Sigmoid colon (tissue), 7 donors: ENCODE data around the gene PLEKHD1. TPM values are rescaled to one million over a fixed set of nuclear protein-coding genes. Genes with fewer than 3 reads are reported as not detected.

ENCODE experiments used
- DNase-seq: peaks from one replicate; pipeline ENCODE4 v3.0.0-alpha.2; 2019
- H3K27ac ChIP-seq, 4 donors: fragments of 200-600 bp; sonication (generic); one replicate each; pipeline ENCODE4 v1.5.1; 2016 to 2019; ENCODE audit warnings: mild to moderate bottlenecking in 1 of 4
- H3K27me3 ChIP-seq, 3 donors: fragments of 200-600 bp; sonication (generic); one replicate each; pipeline ENCODE4 v1.5.1; 2019; ENCODE audit warnings: mild to moderate bottlenecking in 1 of 3
- H3K36me3 ChIP-seq, 4 donors: fragments of 200-600 bp; sonication (generic); one replicate each; pipeline ENCODE4 v1.5.1; 2016 to 2019
- H3K4me1 ChIP-seq, 4 donors: fragments of 200-600 bp; sonication (generic); one replicate each; pipeline ENCODE4 v1.5.1; 2017 to 2019
- H3K4me3 ChIP-seq, 4 donors: fragments of 200-600 bp; sonication (generic); one replicate each; pipeline ENCODE4 v1.5.1; 2017 to 2019; ENCODE audit warnings: mild to moderate bottlenecking in 2 of 4, moderate library complexity in 1 of 4
- H3K9me3 ChIP-seq, 4 donors: fragments of 200-600 bp in 3 of 4; sonication (generic) in 3 of 4; one replicate each; pipeline versions ENCODE4 v1.5.1 to v1.6.1; 2013 to 2019
- EP300 ChIP-seq, 4 donors: sonication (generic); formaldehyde crosslinking; IDR thresholded peaks; one replicate each; pipeline ENCODE4 v1.6.1; 2017; ENCODE audit warnings: antibody characterized with exemption in 4 of 4
- POLR2A ChIP-seq, 2 donors: fragments of 450-650 bp; IDR thresholded peaks; one replicate each; pipeline ENCODE4 v1.6.1; 2016; ENCODE audit warnings: antibody characterized with exemption in 2 of 2, mild to moderate bottlenecking in 2 of 2, moderate library complexity in 2 of 2
- POLR2AphosphoS5 ChIP-seq, 4 donors: sonication (generic); formaldehyde crosslinking; IDR thresholded peaks; one replicate each; pipeline ENCODE4 v1.6.1; 2017; ENCODE audit warnings: antibody characterized with exemption in 4 of 4
- WGBS, 2 donors: extraction: QIAGEN DNeasy Blood & Tissue Kit; methylation state at CpG; one replicate each; pipeline ENCODE4 v1.1.7; 2013; 5-methylcytosine and 5-hydroxymethylcytosine counted together
- intact Hi-C: fragments of 100-400 bp; cut with DNase I; formaldehyde crosslinking; loops from one replicate; pipeline ENCODE4 v1.15.1; 2023
- polyA plus RNA-seq, 3 donors: library from polyadenylated mRNA; stranded (reverse); fragments of 200-250 nt; gene quantifications; one replicate each; pipeline ENCODE4 v1.2.3, GENCODE V29; 2013
- total RNA-seq, 4 donors: library from RNA; depleted of rRNA; stranded (reverse); fragments of >200 nt; gene quantifications; one replicate each; pipeline ENCODE4 v1.1.0, GENCODE V29; 2016
- TF ChIP-seq, protein P1 (sequence below), 4 experiments: fragments of 450-650 bp in 3 of 4; fragments of 200-600 bp in 1 of 4; IDR thresholded peaks; one replicate each; pipeline ENCODE4 v1.5.1; 2016 to 2019; ENCODE audit warnings: antibody characterized with exemption in 4 of 4, mild to moderate bottlenecking in 3 of 4, moderate library complexity in 2 of 4
- donor health status: healthy with polysubstance abuse.
- donor health status: Bipolar disorder and iron deficiency.
- donor health status: healthy.

The PLEKHD1 gene
- total and polyA plus RNA-seq, 7 donors: under 0.01 to 0.55 (median 0.06) TPM; not detected in 2

DNA sequence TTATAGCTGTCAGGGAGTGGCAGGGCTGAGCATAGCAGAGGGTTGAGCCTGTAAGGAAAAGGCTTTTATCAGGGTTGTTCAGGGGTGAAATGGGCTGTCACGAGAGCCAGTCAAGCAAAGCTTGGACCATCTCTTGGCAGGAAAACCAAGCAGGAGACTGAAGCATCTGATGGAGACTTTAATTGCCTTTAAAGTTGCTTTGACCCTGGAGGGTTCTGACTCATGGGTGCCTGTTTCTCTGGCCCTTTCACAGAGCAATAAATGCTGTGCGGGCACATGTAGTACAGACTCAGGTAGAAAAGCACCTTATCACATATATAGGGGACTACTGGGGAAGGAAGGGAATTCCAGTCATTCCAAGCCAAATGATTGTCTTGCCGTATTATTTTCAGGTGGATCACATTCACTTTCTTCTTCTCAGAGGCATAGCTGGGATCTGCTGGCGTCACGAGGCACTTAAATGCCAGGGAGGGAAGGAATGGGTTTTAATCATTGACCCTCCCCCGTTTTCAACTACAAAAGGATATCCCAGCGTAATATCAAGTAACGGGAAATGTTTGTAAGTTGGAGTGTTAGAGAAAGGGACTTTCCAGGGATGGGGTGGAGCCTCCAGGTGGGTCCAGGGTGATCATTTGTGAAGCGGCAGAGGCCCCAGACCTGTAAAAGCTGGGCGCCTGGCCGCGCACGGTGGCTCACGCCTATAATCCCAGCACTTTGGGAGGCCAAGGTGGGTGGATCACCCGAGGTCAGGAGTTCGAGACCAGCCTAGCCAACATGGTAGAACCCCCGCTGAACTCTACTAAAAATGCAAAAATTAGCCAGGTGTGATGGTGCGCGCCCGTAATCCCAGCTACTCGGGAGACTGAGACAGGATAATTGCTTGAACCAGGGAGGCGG is 34.9 kb downstream of the PLEKHD1 start:
- TF ChIP-seq POLR2AphosphoS5 (IDR thresholded peaks at IDR 0.05) (no peak), POLR2A (IDR thresholded peaks at IDR 0.05) (no peak), EP300 (IDR thresholded peaks at IDR 0.05) (no peak)
- TF ChIP-seq, protein P1, sequence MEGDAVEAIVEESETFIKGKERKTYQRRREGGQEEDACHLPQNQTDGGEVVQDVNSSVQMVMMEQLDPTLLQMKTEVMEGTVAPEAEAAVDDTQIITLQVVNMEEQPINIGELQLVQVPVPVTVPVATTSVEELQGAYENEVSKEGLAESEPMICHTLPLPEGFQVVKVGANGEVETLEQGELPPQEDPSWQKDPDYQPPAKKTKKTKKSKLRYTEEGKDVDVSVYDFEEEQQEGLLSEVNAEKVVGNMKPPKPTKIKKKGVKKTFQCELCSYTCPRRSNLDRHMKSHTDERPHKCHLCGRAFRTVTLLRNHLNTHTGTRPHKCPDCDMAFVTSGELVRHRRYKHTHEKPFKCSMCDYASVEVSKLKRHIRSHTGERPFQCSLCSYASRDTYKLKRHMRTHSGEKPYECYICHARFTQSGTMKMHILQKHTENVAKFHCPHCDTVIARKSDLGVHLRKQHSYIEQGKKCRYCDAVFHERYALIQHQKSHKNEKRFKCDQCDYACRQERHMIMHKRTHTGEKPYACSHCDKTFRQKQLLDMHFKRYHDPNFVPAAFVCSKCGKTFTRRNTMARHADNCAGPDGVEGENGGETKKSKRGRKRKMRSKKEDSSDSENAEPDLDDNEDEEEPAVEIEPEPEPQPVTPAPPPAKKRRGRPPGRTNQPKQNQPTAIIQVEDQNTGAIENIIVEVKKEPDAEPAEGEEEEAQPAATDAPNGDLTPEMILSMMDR (IDR thresholded peaks at IDR 0.05): no peak
- intact Hi-C loops: no loop called here
- H3K9me3 ChIP-seq: no peaks in the 10 kb centered on the region
- no peak overlapping the region for H3K27ac ChIP-seq
- DNase-seq: no peak
- H3K4me1 ChIP-seq: no peaks in the 10 kb centered on the region
- H3K27me3 ChIP-seq: no peaks in the 10 kb centered on the region
- H3K4me3 ChIP-seq: no peak overlapping the region
- H3K36me3 ChIP-seq: no peaks in the 10 kb centered on the region
- WGBS, 2 donors: 52 to 77% methylated on average over 22 of the region's 22 CpGs

DNA sequence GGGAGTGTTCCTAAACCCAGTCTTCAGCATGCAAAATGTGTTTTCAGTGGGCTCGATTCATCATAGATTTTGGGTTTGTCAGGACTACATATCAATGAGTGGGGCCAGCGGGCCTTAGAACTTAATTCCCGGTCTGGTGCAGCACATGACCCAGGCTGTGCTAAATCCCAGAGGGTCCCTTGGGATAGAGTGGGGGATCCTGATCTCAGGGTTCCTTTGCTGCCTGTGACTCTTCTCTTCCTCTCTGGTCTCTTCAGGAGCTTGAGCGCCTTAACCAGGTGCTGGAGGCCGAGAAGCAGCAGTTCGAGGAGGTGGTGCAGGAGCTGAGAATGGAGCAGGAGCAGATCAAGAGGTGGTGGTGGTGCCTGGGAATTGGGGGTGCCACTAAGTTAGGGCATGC is 37.5 kb downstream of the PLEKHD1 start:
- 96% methylated on average over 6 of the region's 6 CpGs for WGBS, 2 donors
- no peak for DNase-seq
- Histone ChIP-seq H3K36me3 (no peaks in the 10 kb centered on the region), H3K27ac (no peak overlapping the region), H3K27me3 (no peaks in the 10 kb centered on the region), H3K4me3 (no peak overlapping the region), H3K9me3 (no peaks in the 10 kb centered on the region), H3K4me1 (no peaks in the 10 kb centered on the region)
- intact Hi-C loops: no loop called here
- no peak for TF ChIP-seq EP300 (IDR thresholded peaks at IDR 0.05)
- TF ChIP-seq POLR2AphosphoS5 (IDR thresholded peaks at IDR 0.05): no peak
- TF ChIP-seq, protein P1 (IDR thresholded peaks at IDR 0.05): no peak

DNA sequence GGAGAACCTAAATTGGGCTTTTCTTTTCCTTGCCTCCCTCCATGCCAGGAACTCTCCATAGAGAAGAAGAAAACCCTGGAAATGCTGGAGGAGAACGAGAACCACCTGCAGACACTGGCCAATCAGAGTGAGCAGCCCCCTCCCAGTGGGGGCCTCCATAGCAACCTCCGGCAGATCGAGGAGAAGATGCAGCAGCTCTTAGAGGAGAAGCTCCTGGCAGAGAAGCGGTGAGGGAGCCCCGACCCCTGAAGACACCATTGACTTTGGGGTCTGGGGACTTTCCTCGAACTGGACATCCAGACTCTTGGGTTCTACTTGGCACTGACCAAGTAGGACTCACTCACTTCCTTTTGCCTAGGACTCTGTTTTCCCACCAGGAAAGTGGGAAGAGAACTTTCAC is 41.4 kb downstream of the PLEKHD1 start:
- H3K27me3 ChIP-seq: no peaks in the 10 kb centered on the region
- 84 to 90% methylated on average over 6 of the region's 6 CpGs for WGBS, 2 donors
- no peak for DNase-seq
- H3K9me3 ChIP-seq: no peaks in the 10 kb centered on the region
- intact Hi-C loops: no loop called here
- no peaks in the 10 kb centered on the region for H3K4me1 ChIP-seq
- no peak overlapping the region for H3K27ac ChIP-seq
- no peaks in the 10 kb centered on the region for H3K36me3 ChIP-seq
- no peak overlapping the region for H3K4me3 ChIP-seq
- TF ChIP-seq EP300 (IDR thresholded peaks at IDR 0.05) (no peak), POLR2AphosphoS5 (IDR thresholded peaks at IDR 0.05) (no peak), POLR2A (IDR thresholded peaks at IDR 0.05) (no peak)

DNA sequence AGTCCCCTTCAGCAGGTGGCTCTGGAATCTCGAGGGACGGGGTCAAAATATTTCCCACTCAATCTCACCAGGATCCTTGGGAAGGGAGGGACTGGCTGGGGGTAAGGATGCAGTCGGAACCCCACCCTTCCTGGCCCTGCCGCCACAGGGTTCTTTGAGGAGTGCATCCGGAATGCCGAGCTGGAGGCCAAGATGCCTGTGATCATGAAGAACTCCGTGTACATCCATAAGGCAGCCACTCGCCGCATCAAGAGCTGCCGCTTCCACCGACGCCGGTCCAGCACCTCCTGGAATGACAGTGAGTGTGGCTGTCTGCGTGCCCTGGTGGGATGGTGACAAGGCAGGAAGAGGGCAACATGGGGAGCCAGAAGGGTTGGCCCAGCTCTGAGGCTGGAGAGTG is 43.1 kb downstream of the PLEKHD1 start:
- Histone ChIP-seq H3K36me3 (no peaks in the 10 kb centered on the region), H3K4me1 (no peaks in the 10 kb centered on the region), H3K27ac (no peak overlapping the region), H3K27me3 (no peaks in the 10 kb centered on the region), H3K4me3 (no peak overlapping the region), H3K9me3 (no peaks in the 10 kb centered on the region)
- 94 to 97% methylated on average over 14 of the region's 14 CpGs for WGBS, 2 donors
- intact Hi-C loops: no loop called here
- no peak for TF ChIP-seq POLR2A (IDR thresholded peaks at IDR 0.05)
- TF ChIP-seq EP300 (IDR thresholded peaks at IDR 0.05): no peak
- TF ChIP-seq, protein P1 (IDR thresholded peaks at IDR 0.05): no peak
- no peak for TF ChIP-seq POLR2AphosphoS5 (IDR thresholded peaks at IDR 0.05)
- no peak for DNase-seq

DNA sequence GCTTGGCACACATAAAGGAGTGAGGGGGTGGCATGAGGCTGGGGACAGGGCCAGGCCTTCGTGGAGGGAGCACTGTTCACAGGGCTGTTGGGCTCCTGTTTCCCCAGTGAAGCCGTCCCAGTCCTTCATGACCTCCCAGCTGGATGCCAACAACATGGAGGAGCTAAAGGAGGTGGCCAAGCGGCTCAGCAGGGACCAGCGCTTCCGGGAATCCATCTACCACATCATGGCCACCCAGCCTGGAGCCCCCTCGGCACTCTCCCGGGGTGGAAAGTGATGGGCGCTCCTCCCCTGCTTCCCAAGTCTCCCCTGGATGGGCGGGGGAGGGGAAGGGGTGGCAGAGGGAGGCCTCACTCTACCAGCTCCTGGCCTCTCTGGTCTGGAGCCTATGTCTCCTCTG is 43.6 kb downstream of the PLEKHD1 start:
- 84 to 93% methylated on average over 9 of the region's 9 CpGs for WGBS, 2 donors
- Histone ChIP-seq H3K27me3 (peaks cover 0 to 2% (median 0%) of the 10 kb centered on the region in 3 donors), H3K9me3 (no peaks in the 10 kb centered on the region), H3K36me3 (no peaks in the 10 kb centered on the region), H3K4me1 (no peaks in the 10 kb centered on the region), H3K4me3 (no peak overlapping the region), H3K27ac (no peak overlapping the region)
- no peak for TF ChIP-seq EP300 (IDR thresholded peaks at IDR 0.05)
- no peak for TF ChIP-seq POLR2AphosphoS5 (IDR thresholded peaks at IDR 0.05)
- TF ChIP-seq, protein P1 (IDR thresholded peaks at IDR 0.05): no peak
- TF ChIP-seq POLR2A (IDR thresholded peaks at IDR 0.05): no peak
- intact Hi-C loops: no loop called here
- DNase-seq: no peak
